GM19468 (cell line): ENCODE data around the gene IL27RA.

Experiments
- ATAC-seq: cut with Tn5 transposase; IDR thresholded peaks from one replicate; pipeline ENCODE4 v1.9.1; 2021; ENCODE audit warnings: mild to moderate bottlenecking, moderate library complexity, moderate number of reproducible peaks; ENCODE audit not compliant: unreplicated experiment; ENCODE audit errors: extremely low read depth

Gene IL27RA

GRCh38 chr19:14056741-14057356, 25.3 kb downstream of the IL27RA start:
- no peak for ATAC-seq

GRCh38 chr19:14058182-14059092, 26.9 kb downstream of the IL27RA start:
- no peak for ATAC-seq

GRCh38 chr19:14059093-14059480, 27.5 kb downstream of the IL27RA start:
- no peak for ATAC-seq

- no peak for ATAC-seq
Measured at GRCh38 chr19:14059652-14060155, 28.1 kb downstream of the IL27RA start.

- ATAC-seq, result no peak
Measured at GRCh38 chr19:14061081-14061749, 29.7 kb downstream of the IL27RA start.

- ATAC-seq, result no peak
Measured at GRCh38 chr19:14061751-14062557, 30.4 kb downstream of the IL27RA start, which contains the start of gene PALM3. TSS of gene PALM3 (minus strand) at chr19:14062076. CDS start at chr19:14061980, 96 bp downstream.

GRCh38 chr19:14062558-14062855, 30.9 kb downstream of the IL27RA start:
- no peak for ATAC-seq

GRCh38 chr19:14063105-14063504, 31.5 kb downstream of the IL27RA start:
- no peak for ATAC-seq

GRCh38 chr19:14066134-14066533, 34.6 kb downstream of the IL27RA start:
- no peak for ATAC-seq

GRCh38 chr19:14070268-14071050, 38.9 kb downstream of the IL27RA start:
- no peak for ATAC-seq

- no peak for ATAC-seq
Measured at GRCh38 chr19:14072535-14073260, 41.1 kb downstream of the IL27RA start, which contains the start of gene MISP3. TSS of gene MISP3 (plus strand) at chr19:14072786. CDS start at chr19:14073310, 524 bp downstream.

GRCh38 chr19:14073261-14073924, 41.8 kb downstream of the IL27RA start:
- peak; percentile 38 for ATAC-seq

- no peak for ATAC-seq
Measured at GRCh38 chr19:14073925-14074838, 42.6 kb downstream of the IL27RA start.

- ATAC-seq, result no peak
Measured at GRCh38 chr19:14078411-14078810, 46.8 kb downstream of the IL27RA start.

GRCh38 chr19:14080887-14081796, 49.6 kb downstream of the IL27RA start:
- ATAC-seq, result peak; percentile 75
